Measurements from ENCODE around the gene CCDC33.

Gene CCDC33

GRCh38 chr15:74264081-74264501 is 28.0 kb downstream of the CCDC33 start:
- H3K4me2 ChIP-seq (ENCODE audit: low read length), result no peak overlapping the region
- no peaks in the 10 kb centered on the region for H3K9me2 ChIP-seq (replicated peaks; ENCODE audit: control insufficient read depth, low read length)
- no peaks in the 10 kb centered on the region for H3K4me1 ChIP-seq (ENCODE audit: control insufficient read depth, low read length)
- no peaks in the 10 kb centered on the region for H3K36me3 ChIP-seq (ENCODE audit: control insufficient read depth, low read length)
- no peak overlapping the region for H3K27ac ChIP-seq (ENCODE audit: low read depth, low read length)
- TF ChIP-seq CTCF (IDR thresholded peaks at IDR 0.05; ENCODE audit: low read depth, low read length, poor library complexity, severe bottlenecking) (no peak), EZH2phosphoT487 (IDR thresholded peaks at IDR 0.05; ENCODE audit: borderline replicate concordance, low read length) (no peak)
- no peaks in the 10 kb centered on the region for H4K20me1 ChIP-seq (ENCODE audit: control insufficient read depth, insufficient read depth, low read depth, low read length)
- H3K4me3 ChIP-seq (ENCODE audit: low read length), result no peak overlapping the region
- H3K27me3 ChIP-seq (ENCODE audit: control insufficient read depth, low read length), result no peaks in the 10 kb centered on the region
- H3F3A ChIP-seq (ENCODE audit: control insufficient read depth, insufficient read depth), result no peaks in the 10 kb centered on the region
- H3K79me2 ChIP-seq (ENCODE audit: control insufficient read depth, low read length), result no peaks in the 10 kb centered on the region
- no peaks in the 10 kb centered on the region for H3K9me3 ChIP-seq (ENCODE audit: control insufficient read depth, insufficient read depth, low read length)

- H3K79me2 ChIP-seq (ENCODE audit: control insufficient read depth, low read length), result no peaks in the 10 kb centered on the region
- TF ChIP-seq EZH2phosphoT487 (IDR thresholded peaks at IDR 0.05; ENCODE audit: borderline replicate concordance, low read length) (no peak), CTCF (IDR thresholded peaks at IDR 0.05; ENCODE audit: low read depth, low read length, poor library complexity, severe bottlenecking) (no peak)
- no peaks in the 10 kb centered on the region for H4K20me1 ChIP-seq (ENCODE audit: control insufficient read depth, insufficient read depth, low read depth, low read length)
- no peak overlapping the region for H3K4me3 ChIP-seq (ENCODE audit: low read length)
- no peaks in the 10 kb centered on the region for H3K27me3 ChIP-seq (ENCODE audit: control insufficient read depth, low read length)
- no peak overlapping the region for H3K4me2 ChIP-seq (ENCODE audit: low read length)
- H3K4me1 ChIP-seq (ENCODE audit: control insufficient read depth, low read length), result no peaks in the 10 kb centered on the region
- no peaks in the 10 kb centered on the region for H3K9me3 ChIP-seq (ENCODE audit: control insufficient read depth, insufficient read depth, low read length)
- H3K27ac ChIP-seq (ENCODE audit: low read depth, low read length), result no peak overlapping the region
- no peaks in the 10 kb centered on the region for H3F3A ChIP-seq (ENCODE audit: control insufficient read depth, insufficient read depth)
- no peaks in the 10 kb centered on the region for H3K36me3 ChIP-seq (ENCODE audit: control insufficient read depth, low read length)
- H3K9me2 ChIP-seq (replicated peaks; ENCODE audit: control insufficient read depth, low read length), result no peaks in the 10 kb centered on the region
Observed at GRCh38 chr15:74265046-74265639, 29.0 kb downstream of the CCDC33 start.

- no peaks in the 10 kb centered on the region for H3F3A ChIP-seq (ENCODE audit: control insufficient read depth, insufficient read depth)
- no peaks in the 10 kb centered on the region for H3K79me2 ChIP-seq (ENCODE audit: control insufficient read depth, low read length)
- TF ChIP-seq EZH2phosphoT487 (IDR thresholded peaks at IDR 0.05; ENCODE audit: borderline replicate concordance, low read length) (no peak), CTCF (IDR thresholded peaks at IDR 0.05; ENCODE audit: low read depth, low read length, poor library complexity, severe bottlenecking) (no peak)
- H3K9me2 ChIP-seq (replicated peaks; ENCODE audit: control insufficient read depth, low read length), result no peaks in the 10 kb centered on the region
- H3K4me3 ChIP-seq (ENCODE audit: low read length), result no peak overlapping the region
- H3K27me3 ChIP-seq (ENCODE audit: control insufficient read depth, low read length), result no peaks in the 10 kb centered on the region
- no peak overlapping the region for H3K27ac ChIP-seq (ENCODE audit: low read depth, low read length)
- H3K4me2 ChIP-seq (ENCODE audit: low read length), result no peak overlapping the region
- no peaks in the 10 kb centered on the region for H4K20me1 ChIP-seq (ENCODE audit: control insufficient read depth, insufficient read depth, low read depth, low read length)
- no peaks in the 10 kb centered on the region for H3K36me3 ChIP-seq (ENCODE audit: control insufficient read depth, low read length)
- no peaks in the 10 kb centered on the region for H3K4me1 ChIP-seq (ENCODE audit: control insufficient read depth, low read length)
- no peaks in the 10 kb centered on the region for H3K9me3 ChIP-seq (ENCODE audit: control insufficient read depth, insufficient read depth, low read length)
Observed at GRCh38 chr15:74268020-74268419, 31.9 kb downstream of the CCDC33 start.

All from DOHH2 (cell line).